Glutamatergic neuron (in vitro differentiated cells): ENCODE measurements around the gene MX2. TPM values are rescaled to one million over a fixed set of nuclear protein-coding genes. Genes with fewer than 3 reads are reported as not detected.

Experiments
- DNase-seq: peaks from one replicate; pipeline ENCODE4 v3.0.0; 2022
- H3K27ac Mint-ChIP-seq: one replicate; pipeline ENCODE4 v1.8.0; 2020; ENCODE audit warnings: mild to moderate bottlenecking, mixed read lengths, inconsistent platforms; ENCODE audit not compliant: unreplicated experiment
- H3K27me3 Mint-ChIP-seq: one replicate; pipeline ENCODE4 v1.8.0; 2020; ENCODE audit warnings: mild to moderate bottlenecking, moderate library complexity, mixed read lengths, inconsistent platforms; ENCODE audit not compliant: unreplicated experiment
- H3K36me3 Mint-ChIP-seq: one replicate; pipeline ENCODE4 v1.8.0; 2020; ENCODE audit warnings: mild to moderate bottlenecking, mixed read lengths, inconsistent platforms; ENCODE audit not compliant: unreplicated experiment
- H3K4me1 Mint-ChIP-seq: one replicate; pipeline ENCODE4 v1.8.0; 2020; ENCODE audit warnings: mild to moderate bottlenecking, low read depth, mixed read lengths, inconsistent platforms; ENCODE audit not compliant: unreplicated experiment
- H3K4me3 Mint-ChIP-seq: one replicate; pipeline ENCODE4 v1.8.0; 2020; ENCODE audit warnings: mild to moderate bottlenecking, mixed read lengths, inconsistent platforms; ENCODE audit not compliant: unreplicated experiment
- H3K9me3 Mint-ChIP-seq: one replicate; pipeline ENCODE4 v1.8.0; 2020; ENCODE audit warnings: mild to moderate bottlenecking, moderate library complexity, mixed read lengths, inconsistent platforms; ENCODE audit not compliant: unreplicated experiment
- CTCF ChIP-seq: fragments of 200-600 bp; sonication (generic); IDR thresholded peaks from one replicate; pipeline ENCODE4 v1.5.0; 2021; ENCODE audit not compliant: partially characterized antibody, unreplicated experiment
- total RNA-seq: library from RNA; stranded (reverse); fragmentation: NEBNext Ultra II Directional; extraction: Animal tissue kit (Norgen Biotek cat#: 25700); gene quantifications from one replicate; pipeline ENCODE4 v1.2.1, GENCODE V29; 2021; ENCODE audit not compliant: unreplicated experiment

The MX2 gene
- total RNA-seq, 1 donor from 2014 or later = not detected

GRCh38 chr21:41451753-41452676 lies 90.2 kb downstream of the MX2 start:
- Mint-ChIP-seq H3K27ac (no peak overlapping the region), H3K4me3 (no peak overlapping the region), H3K9me3 (no peaks in the 10 kb centered on the region), H3K36me3 (no peaks in the 10 kb centered on the region), H3K4me1 (no peaks in the 10 kb centered on the region), H3K27me3 (peaks cover 2% of the 10 kb centered on the region)
- DNase-seq = no peak
- no peak for TF ChIP-seq CTCF

- Mint-ChIP-seq H3K9me3 (no peaks in the 10 kb centered on the region), H3K27me3 (no peaks in the 10 kb centered on the region), H3K36me3 (no peaks in the 10 kb centered on the region), H3K4me1 (no peaks in the 10 kb centered on the region), H3K27ac (no peak overlapping the region), H3K4me3 (no peak overlapping the region)
- no peak for TF ChIP-seq CTCF
- DNase-seq = no peak
Measured at GRCh38 chr21:41453198-41453597, 91.4 kb downstream of the MX2 start.

DNA sequence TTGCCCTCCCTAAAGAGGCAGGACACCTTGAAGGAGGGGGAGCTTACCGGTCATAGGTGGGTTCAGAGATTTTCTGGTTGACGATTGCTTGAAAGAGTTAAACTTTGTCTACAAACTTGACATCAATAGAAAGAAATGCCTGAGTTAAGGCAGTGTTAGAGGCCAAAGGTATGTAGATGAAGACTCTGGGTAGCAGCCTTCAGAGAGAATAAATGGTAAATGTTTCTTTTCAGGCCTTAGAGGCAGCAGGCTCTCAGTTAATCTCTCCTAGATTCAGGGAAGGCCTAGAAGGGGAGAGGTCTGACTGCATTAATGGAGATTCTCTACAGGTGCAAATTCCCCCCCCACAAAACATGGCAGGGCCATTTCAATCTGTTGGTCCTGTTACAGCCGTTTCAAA lies 91.9 kb downstream of the MX2 start:
- no peak for DNase-seq
- H3K4me1 Mint-ChIP-seq = no peaks in the 10 kb centered on the region
- H3K27ac Mint-ChIP-seq = no peak overlapping the region

GRCh38 chr21:41458121-41458520 lies 96.3 kb downstream of the MX2 start:
- no peaks in the 10 kb centered on the region for H3K36me3 Mint-ChIP-seq
- peaks cover 5% of the 10 kb centered on the region for H3K9me3 Mint-ChIP-seq
- no peak overlapping the region for H3K27ac Mint-ChIP-seq
- no peak for TF ChIP-seq CTCF
- H3K27me3 Mint-ChIP-seq = peaks cover 3% of the 10 kb centered on the region
- no peak overlapping the region for H3K4me3 Mint-ChIP-seq
- H3K4me1 Mint-ChIP-seq = no peaks in the 10 kb centered on the region
- DNase-seq = no peak

More for the DNA sequence above, 91.9 kb downstream of the MX2 start:
- H3K4me3 Mint-ChIP-seq = no peak overlapping the region
- no peaks in the 10 kb centered on the region for H3K27me3 Mint-ChIP-seq
- H3K9me3 Mint-ChIP-seq = no peaks in the 10 kb centered on the region
- no peaks in the 10 kb centered on the region for H3K36me3 Mint-ChIP-seq
- no peak for TF ChIP-seq CTCF

GRCh38 chr21:41458559-41458958 lies 96.7 kb downstream of the MX2 start:
- peaks cover under 1% of the 10 kb centered on the region for H3K36me3 Mint-ChIP-seq
- H3K4me1 Mint-ChIP-seq = no peaks in the 10 kb centered on the region
- H3K9me3 Mint-ChIP-seq = peaks cover 6% of the 10 kb centered on the region
- H3K27ac Mint-ChIP-seq = no peak overlapping the region
- peaks cover 3% of the 10 kb centered on the region for H3K27me3 Mint-ChIP-seq
- TF ChIP-seq CTCF = no peak
- no peak overlapping the region for H3K4me3 Mint-ChIP-seq
- no peak for DNase-seq
